Measurements from ENCODE around the gene NRXN2.
"Not testable (repeated sequence)": the region's sequence is repeated elsewhere in the genome, so short reads cannot be mapped to it uniquely, and the experiment has no call there.

The NRXN2 gene

GRCh38 chr11:64665411-64665821 is 57.6 kb downstream of the NRXN2 start:
- DNase-seq: no peak

- DNase-seq: not testable (repeated sequence)
These were observed 58.6 kb downstream of the NRXN2 start for GRCh38 chr11:64664236-64664870.

- no peak for DNase-seq
These were observed 59.3 kb downstream of the NRXN2 start for GRCh38 chr11:64663656-64664055.

- DNase-seq: no peak
These were observed 61.4 kb downstream of the NRXN2 start for GRCh38 chr11:64661614-64662013.

- no peak for DNase-seq
These were observed 61.9 kb downstream of the NRXN2 start for GRCh38 chr11:64661146-64661545.

- DNase-seq: no peak
These were observed 62.3 kb downstream of the NRXN2 start for GRCh38 chr11:64660706-64661105.

GRCh38 chr11:64660205-64660604 is 62.8 kb downstream of the NRXN2 start:
- no peak for DNase-seq

- no peak for DNase-seq
These were observed 63.4 kb downstream of the NRXN2 start for GRCh38 chr11:64659417-64660144.

GRCh38 chr11:64658265-64658664 is 64.7 kb downstream of the NRXN2 start:
- no peak for DNase-seq

- DNase-seq: no peak
These were observed 66.1 kb downstream of the NRXN2 start for GRCh38 chr11:64656862-64657261.

- DNase-seq: no peak
These were observed 66.9 kb downstream of the NRXN2 start for GRCh38 chr11:64655941-64656601.

GRCh38 chr11:64654958-64655541 is 67.9 kb downstream of the NRXN2 start:
- no peak for DNase-seq

- DNase-seq: no peak
These were observed 68.6 kb downstream of the NRXN2 start for GRCh38 chr11:64654439-64654838.

- DNase-seq: no peak
These were observed 69.5 kb downstream of the NRXN2 start for GRCh38 chr11:64653388-64653973.

GRCh38 chr11:64652586-64653387 is 70.2 kb downstream of the NRXN2 start:
- DNase-seq: peak; percentile 45

- no peak for DNase-seq
These were observed 72.0 kb downstream of the NRXN2 start for GRCh38 chr11:64650923-64651523.

- DNase-seq: peak; percentile 16
These were observed 73.7 kb downstream of the NRXN2 start for GRCh38 chr11:64649291-64649697.

- DNase-seq: no peak
These were observed 74.4 kb downstream of the NRXN2 start for GRCh38 chr11:64648551-64648950.

- no peak for DNase-seq
These were observed 75.8 kb downstream of the NRXN2 start for GRCh38 chr11:64647019-64647779.

- no peak for DNase-seq
These were observed 78.2 kb downstream of the NRXN2 start for GRCh38 chr11:64644647-64645275.

Data from NCI-H748 treated with DMSO at 0.1 percent for 48 hours (cell line).